Hepatocyte (in vitro differentiated cells): ENCODE data around the gene TCAP.

ENCODE experiments used
- CTCF ChIP-seq: fragments of 200-600 bp; sonication (generic); IDR thresholded peaks from 2 replicates; pipeline ENCODE4 v1.5.1; 2016; ENCODE audit warnings: antibody characterized with exemption, mild to moderate bottlenecking; ENCODE audit not compliant: poor library complexity
- EZH2 ChIP-seq: fragments of 200-600 bp; sonication (generic); IDR thresholded peaks from 2 replicates; pipeline ENCODE4 v1.6.1; 2016; ENCODE audit warnings: antibody characterized with exemption, mild to moderate bottlenecking, borderline replicate concordance
- EZH2phosphoT487 ChIP-seq: fragments of 200-600 bp; sonication (generic); IDR thresholded peaks from one replicate; pipeline ENCODE4 v1.6.1; 2018; ENCODE audit warnings: antibody characterized with exemption, mild to moderate bottlenecking, low read depth, moderate library complexity; ENCODE audit not compliant: unreplicated experiment, severe bottlenecking

GRCh38 chr17:39617446-39618245 is 47.5 kb upstream of the TCAP start:
- TF ChIP-seq CTCF: no peak
- no peak for TF ChIP-seq EZH2
- TF ChIP-seq EZH2phosphoT487: no peak
